ENCODE data around the gene CHRNE. TPM values are rescaled to one million over a fixed set of nuclear protein-coding genes. Genes with fewer than 3 reads are reported as not detected.
"Not testable (repeated sequence)": the region's sequence is repeated elsewhere in the genome, so short reads cannot be mapped to it uniquely, and the experiment has no call there.

The CHRNE gene
- total RNA-seq, 1 experiment from 2014 or later: not detected

DNA sequence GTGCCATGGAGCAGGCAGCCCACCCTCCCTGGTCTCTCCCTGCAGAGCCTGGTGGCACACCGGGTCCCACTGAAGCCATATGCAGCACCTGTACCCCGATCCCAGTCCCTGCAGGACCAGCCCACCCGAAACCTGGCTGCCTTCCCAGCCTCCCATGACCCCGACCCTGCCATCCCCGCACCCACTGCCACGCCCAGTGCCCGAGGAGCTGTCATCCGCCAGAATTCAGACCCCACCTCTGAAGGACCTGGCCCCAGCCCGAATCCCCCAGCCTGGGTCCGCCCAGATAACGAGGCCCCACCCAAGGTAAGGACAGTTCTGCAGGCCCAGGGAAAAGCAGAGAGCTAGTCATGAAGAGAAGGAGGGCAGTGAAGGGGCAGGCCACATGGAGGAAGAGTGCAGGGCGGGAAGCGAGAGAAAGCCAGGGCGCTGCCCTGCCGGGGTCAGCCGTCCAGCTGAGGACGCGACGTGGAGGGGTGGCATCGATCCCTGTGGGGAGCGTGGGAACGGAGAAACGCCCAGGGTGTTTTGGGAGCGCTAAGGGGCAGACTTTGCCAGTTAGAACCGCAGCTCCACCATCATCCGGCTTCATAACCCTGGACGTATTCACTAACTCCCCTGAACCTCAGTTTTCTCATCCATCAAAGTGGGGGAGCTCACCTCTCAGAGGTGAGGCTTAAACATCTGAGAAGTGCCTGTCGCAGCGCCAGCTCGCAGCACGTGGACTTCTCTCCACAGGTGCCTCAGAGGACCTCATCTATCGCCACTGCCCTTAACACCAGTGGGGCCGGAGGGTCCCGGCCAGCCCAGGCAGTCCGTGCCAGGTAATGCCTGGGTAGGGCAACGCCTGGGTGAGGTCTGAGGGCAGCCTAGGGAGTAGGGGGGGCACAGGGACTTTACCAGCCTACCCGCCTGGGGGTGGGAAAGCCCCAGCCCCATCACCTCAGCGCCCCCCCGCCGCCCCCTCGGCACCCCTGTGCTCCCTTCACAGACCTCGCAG lies 11.2 kb downstream of the CHRNE start:
- DNase-seq (ENCODE audit: low read depth): no peak

DNA sequence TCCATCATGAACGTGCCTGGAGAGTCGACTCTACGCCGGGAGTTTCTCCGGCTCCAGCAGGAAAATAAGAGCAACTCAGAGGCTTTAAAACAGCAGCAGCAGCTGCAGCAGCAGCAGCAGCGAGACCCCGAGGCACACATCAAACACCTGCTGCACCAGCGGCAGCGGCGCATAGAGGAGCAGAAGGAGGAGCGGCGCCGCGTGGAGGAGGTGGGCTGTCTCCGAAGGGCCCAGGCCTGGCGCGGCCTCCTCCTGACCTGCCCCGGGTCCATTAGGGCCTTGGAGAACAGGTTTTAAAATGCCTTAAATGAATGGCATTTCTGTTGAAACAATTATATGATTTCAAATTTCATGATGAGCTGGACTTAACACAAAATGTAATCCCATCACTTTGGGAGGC lies 15.3 kb downstream of the CHRNE start:
- DNase-seq (ENCODE audit: low read depth): no peak

- no peak for DNase-seq (ENCODE audit: low read depth)
These were observed 16.1 kb downstream of the CHRNE start for GRCh38 chr17:4886830-4887229.

- no peak for DNase-seq (ENCODE audit: low read depth)
These were observed 18.4 kb downstream of the CHRNE start for GRCh38 chr17:4884489-4884888.

DNA sequence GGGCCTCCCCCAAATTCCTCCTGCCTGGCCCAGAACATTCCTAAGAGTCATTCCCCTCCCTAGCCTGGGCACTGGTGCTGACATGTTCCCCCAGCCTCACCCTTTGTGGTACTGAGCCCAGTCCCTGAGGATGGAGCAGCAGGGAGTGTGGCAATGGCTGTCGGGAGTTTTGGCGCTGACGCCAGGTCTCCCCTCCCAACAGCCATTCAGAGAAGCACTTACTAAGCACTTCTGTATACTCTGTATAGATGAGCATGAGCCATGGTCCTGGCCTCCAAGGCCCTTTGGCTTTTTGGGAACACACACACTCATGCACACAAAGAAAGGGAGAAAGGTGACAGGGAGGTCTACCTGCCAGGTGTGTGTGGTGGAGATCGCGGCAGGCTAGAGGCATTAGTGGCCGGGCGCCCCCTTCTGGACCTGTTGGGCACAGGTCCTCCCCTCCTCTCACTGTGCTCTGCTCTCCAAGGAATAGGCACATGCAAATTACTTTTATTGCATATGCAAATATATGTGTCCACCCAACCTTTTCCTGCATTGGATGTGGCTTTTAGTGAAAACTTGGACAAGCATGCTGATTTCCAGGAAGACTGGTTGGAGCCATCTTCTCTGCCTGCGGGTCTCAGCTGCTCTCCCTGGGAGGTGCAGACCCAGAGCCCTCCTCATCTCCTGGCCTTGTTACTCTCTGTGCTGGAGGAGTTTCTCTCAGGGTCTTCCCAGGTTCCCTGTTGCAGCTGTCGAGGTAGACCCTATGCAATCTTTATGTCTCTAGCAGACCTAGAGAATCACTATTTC lies 20.9 kb downstream of the CHRNE start:
- peak; percentile 37 for DNase-seq (ENCODE audit: low read depth)

GRCh38 chr17:4880857-4881256 lies 22.0 kb downstream of the CHRNE start:
- DNase-seq (ENCODE audit: low read depth): no peak

- DNase-seq (ENCODE audit: low read depth): no peak
These were observed 23.3 kb downstream of the CHRNE start for GRCh38 chr17:4879601-4880000.

GRCh38 chr17:4877089-4877488 lies 25.8 kb downstream of the CHRNE start:
- DNase-seq (ENCODE audit: low read depth): no peak

DNA sequence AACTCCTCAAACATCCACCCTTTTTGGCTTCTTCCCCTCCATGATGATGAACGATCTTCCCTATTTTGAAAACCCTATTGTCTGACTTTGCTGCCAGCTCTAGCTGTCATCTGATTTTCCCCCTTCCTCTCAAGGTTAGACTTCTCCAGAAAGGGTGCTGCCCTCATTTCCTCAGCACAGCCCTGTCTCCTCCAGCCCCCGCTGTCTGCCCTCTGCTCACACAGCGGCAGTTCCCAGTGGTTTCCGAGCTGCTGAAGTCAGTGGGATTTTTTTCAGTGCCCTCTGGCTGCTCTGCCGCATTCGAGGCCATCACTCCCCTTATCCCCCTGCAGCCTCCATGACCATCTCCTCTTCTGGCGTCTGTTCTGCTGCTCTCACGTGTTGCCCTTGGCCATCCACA lies 30.1 kb downstream of the CHRNE start:
- DNase-seq (ENCODE audit: low read depth): no peak

DNA sequence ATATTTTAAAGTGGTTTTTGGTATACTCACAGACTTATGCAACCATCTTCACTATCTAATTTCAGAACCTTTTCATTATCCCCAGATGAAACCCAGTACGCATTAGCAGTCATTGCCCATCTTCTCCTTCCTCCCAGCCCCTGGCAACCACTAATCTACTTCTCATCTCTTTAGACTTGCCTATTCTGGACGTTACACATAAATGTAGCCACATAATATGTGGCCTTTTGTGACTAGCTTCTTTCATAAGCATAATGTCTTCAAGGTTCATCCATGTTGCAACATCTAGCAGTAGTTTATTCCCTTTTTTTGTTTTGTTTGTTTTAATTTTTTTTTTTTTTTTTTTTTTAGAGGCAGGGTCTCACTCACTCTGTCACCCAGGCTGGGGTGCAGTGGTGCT lies 32.0 kb downstream of the CHRNE start:
- DNase-seq (ENCODE audit: low read depth): no peak

DNA sequence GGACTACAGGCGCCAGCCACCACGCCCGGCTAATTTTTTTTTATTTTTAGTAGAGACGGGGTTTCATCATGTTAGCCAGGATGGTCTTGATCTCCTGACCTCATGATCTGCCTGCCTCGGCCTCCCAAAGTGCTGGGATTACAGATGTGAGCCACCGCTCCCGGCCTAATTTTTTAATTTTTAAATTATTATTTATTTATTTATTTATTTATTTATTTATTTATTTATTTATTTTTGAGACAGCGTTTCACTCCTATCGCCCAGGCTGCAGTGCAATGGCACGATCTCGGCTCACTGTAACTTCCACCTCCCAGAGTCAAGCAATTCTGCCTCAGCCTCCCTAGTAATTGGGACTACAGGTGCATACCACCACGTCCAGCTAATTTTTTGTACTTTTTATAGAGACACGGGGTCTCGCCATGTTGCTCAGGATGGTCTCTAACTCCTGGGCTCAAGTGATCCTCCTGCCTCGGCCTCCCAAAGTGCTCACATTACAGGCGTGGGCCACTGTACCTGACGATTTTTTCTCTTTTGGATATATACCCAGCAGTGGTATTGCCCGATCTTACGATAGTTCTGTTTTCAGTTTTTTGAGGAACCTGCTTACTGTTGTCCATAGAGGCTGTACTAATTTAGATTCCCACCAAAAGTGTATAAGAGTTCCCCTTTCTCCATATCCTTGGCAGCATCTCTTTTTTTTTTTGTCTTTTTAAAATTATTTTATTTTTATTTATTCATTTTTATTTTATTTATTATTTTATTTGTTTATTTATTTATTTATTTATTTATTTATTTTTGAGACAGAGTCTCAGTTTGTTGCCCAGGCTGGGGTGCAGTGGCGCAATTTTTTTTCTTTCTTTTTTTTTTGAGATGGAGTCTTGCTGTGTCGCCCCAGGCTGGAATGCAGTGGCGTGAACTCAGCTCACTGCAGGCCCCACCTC lies 33.6 kb downstream of the CHRNE start:
- DNase-seq (ENCODE audit: low read depth): not testable (repeated sequence)

DNA sequence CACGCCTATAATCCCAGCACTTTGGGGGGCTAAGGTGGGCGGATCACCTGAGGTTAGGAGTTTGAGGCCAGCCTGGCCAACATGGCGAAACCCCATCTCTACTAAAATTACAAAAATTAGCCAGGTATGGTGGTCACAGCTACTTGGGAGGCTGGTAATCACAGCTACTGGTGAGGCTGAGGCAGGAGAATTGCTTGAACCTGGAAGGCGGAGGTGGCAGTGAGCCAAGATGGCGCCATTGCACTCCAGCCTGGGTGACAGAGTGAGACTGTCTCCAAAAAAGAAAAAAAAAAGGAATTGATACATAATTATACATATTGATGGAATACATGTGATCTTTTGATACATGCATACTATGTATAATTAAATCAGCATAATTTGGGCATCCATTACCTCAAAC lies 35.4 kb downstream of the CHRNE start:
- not testable (repeated sequence) for DNase-seq (ENCODE audit: low read depth)

- no peak for DNase-seq (ENCODE audit: low read depth)
These were observed 39.6 kb downstream of the CHRNE start for GRCh38 chr17:4863321-4863720.

GRCh38 chr17:4862720-4863119 lies 40.2 kb downstream of the CHRNE start:
- no peak for DNase-seq (ENCODE audit: low read depth)

DNA sequence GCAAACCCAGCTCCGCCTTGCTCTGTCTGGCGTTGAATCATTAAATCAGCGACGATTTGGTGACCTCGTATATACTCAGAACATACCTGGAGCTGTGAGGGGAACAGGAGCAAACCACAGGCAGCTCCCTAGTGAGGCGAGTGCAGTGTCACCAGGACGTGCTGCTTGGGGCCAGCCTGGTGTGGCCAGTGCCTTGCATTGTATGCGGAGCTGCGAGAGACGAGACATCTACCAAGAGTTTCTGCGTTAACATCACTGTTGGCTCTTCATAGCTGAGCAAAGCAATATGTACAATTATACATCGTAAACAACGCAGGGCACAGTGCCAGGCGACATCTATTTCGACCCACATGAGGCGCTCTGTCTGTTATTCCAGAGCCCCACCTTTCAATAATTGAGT lies 41.8 kb downstream of the CHRNE start:
- no peak for DNase-seq (ENCODE audit: low read depth)

DNA sequence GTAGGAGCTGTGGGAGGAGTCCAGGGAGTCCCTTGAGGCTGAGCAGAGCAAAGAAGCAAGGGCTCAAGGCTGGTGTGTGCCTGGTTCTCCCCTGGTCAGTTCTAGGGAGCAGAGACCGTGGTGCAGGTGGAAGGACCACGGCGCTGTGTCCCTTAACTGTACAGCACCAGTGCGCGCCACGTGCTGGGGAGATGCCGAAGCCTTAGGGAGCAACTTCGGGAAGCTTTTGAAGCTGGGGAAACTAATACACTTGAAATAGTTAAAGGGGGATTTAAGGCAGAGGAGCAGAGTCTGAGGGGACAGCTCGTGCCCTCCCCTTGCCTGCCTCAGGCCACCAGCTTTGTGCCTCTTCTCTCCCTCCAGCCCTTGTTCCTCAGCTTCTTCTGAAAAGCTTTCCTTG lies 42.2 kb downstream of the CHRNE start:
- DNase-seq (ENCODE audit: low read depth): no peak

- no peak for DNase-seq (ENCODE audit: low read depth)
These were observed 42.9 kb downstream of the CHRNE start for GRCh38 chr17:4859816-4860625.

- DNase-seq (ENCODE audit: low read depth): peak; percentile 72
These were observed 44.0 kb downstream of the CHRNE start for GRCh38 chr17:4858882-4859260.

DNA sequence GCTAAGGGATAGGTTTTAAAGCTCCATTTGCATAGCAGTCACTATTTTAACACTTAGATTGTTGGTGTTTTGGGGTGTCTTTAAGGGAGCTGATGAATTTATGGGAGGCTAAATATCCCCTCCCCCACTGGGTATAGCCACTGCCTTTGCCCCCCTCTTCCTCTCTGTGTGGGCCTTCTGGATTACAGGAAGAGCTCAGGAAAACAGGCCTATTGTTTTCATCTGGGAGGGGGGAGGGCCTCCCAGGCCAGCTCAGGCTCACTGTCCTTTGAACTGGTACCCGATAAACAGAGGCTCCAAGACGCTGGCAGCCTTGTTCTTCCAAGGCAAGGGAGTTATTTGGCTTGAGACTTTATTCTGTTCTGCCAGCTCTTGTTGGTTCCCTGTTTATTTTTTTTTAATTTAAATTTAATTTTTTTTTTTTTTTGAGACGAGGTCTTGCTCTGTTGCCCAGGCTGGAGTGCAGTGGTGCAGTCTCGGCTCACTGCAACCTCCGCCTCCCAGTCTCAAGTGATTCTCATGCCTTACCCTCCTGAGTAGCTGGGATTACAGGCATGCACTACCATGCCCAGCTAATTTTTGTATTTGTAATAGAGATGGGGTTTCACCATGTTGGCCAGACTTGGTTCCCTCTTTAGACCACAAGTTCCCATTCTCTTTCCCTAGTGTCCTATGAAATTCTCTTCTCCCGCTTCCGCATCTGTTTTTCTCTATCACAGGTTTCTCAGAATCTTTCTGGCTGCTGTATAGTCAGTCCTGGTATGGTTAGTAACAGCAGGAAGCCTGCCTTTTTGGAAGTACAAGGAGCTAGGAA lies 44.6 kb downstream of the CHRNE start:
- DNase-seq (ENCODE audit: low read depth): peak; percentile 70

Data from HT1080 (cell line).